ENCODE results near the gene RAB8A.
"Not testable (repeated sequence)": the region's sequence is repeated elsewhere in the genome, so short reads cannot be mapped to it uniquely, and the experiment has no call there.

RAB8A gene

DNA sequence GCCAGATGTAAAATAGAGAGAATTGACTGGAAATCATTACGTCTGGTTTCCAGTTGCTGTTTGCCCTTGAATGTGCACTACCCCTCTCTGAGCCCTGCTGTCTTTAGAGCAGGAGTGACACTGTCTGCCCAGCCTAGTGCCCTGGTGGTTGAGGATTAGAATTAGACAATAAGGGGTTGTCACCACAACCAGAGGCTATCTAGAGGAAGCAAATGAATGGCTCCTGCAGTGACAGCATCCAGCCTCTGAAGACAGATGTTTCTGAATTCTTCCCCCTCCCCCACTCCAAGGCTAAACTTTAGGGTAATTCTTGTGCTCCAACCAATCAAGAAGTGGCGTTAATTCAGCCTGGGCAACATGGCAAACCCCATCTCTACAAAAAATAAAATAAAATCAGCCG, 2.0 kb downstream of the RAB8A start:
- DNase-seq = no peak

DNA sequence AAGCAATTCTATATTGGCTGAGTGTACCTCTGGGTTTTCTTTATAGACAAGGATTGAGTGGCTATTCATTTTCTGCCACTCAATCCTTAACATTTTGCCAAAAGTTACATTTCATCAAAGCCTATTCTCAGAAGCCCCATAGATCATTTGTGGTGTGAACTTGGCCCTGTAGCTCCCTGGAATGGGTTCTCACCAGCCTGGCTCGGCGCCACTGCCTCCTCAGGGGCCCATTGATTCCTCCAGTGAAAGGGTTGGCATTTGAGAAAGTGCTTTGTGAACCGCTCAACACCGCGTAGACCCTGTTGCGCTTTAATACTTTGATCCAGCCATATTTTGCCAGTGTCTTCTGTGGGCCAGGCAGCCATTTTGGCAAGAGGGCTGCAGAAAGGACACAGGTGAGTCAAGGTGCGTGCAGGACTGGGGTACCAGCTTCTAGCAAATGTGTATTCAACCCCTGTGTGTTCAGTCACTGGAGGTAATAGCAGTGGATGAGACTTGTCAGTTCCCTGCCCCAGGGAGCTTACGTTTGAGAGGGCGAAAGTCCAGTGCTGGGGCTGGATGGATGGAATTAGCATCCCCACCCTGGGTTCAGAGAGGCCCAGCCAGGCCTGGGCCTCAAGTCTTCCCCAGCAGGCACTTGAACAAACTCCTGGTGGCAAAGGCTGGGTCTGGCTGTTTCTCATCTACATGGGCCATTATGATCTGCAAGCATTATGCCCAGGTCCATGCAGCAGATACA, 3.8 kb downstream of the RAB8A start:
- no peak for DNase-seq

DNA sequence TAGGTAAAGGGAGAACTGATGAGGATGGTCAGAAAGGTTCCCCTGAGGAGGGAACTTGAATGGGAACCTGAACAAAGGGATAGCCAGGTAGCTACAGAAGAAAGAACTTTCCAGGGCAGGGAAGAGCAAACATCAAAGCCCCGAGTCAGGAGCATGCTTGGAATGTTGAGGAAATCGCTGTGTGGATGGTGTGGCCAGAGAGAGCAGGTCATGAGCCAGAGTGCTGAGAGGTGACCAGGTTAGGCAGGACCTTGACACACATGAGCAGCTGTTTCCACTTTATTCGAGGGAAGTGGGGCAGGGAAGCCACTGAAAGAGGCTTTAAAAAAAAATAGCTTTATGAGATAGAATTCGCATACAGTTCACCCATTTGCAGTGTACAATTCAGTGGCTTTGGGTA, 4.4 kb downstream of the RAB8A start:
- no peak for DNase-seq

GRCh38 chr19:16117594-16118033, 5.9 kb downstream of the RAB8A start:
- DNase-seq = no peak

GRCh38 chr19:16118489-16119033, 6.9 kb downstream of the RAB8A start:
- peak; percentile 81 for DNase-seq

GRCh38 chr19:16119075-16119857, 7.6 kb downstream of the RAB8A start:
- not testable (repeated sequence) for DNase-seq

- DNase-seq = no peak
These were observed 9.5 kb downstream of the RAB8A start for GRCh38 chr19:16121141-16121540.

DNA sequence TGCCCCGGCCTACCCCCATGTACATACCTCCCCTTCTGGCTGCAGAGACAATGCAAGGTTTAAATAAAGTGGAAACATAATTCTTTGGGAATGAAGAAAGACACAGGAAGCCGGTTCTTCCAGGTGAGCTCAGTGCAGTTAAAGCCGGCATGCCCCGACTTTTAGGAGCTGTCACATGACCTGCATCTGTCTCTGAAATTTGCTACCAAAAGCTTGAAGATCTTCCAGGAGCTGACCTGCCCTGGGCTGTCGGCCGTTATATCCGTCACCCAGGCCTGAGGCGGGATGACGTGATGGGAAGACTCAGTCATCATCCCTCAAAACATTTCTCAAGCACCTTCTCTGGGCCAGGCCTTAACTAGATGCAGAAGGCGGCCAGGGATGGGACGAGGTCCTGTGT, 10.3 kb downstream of the RAB8A start:
- DNase-seq = no peak

DNA sequence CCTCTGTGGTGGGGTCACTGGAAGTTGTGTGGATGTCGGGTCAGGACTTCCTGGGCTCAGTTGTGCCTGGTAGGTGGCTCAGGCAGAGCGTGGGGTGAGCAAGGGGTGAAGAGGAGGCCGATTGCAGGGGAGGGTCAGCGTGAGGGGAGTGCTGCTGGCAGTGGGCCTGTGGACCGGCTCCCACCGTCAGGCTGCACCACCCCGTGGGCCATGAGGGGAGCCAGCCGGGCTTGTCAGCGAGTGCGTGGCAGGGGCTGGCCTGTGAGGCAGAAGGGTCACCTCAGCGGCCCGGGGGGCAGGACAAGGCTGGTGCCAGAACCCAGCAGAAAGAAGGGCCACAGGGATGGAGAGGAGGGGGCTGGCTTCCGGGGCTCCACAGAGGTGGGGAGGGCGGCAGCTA, 13.3 kb downstream of the RAB8A start:
- no peak for DNase-seq

GRCh38 chr19:16125737-16126495, 14.2 kb downstream of the RAB8A start:
- no peak for DNase-seq

- no peak for DNase-seq
These were observed 15.4 kb downstream of the RAB8A start for GRCh38 chr19:16127080-16127479.

GRCh38 chr19:16127776-16128371, 16.2 kb downstream of the RAB8A start:
- DNase-seq = no peak

DNA sequence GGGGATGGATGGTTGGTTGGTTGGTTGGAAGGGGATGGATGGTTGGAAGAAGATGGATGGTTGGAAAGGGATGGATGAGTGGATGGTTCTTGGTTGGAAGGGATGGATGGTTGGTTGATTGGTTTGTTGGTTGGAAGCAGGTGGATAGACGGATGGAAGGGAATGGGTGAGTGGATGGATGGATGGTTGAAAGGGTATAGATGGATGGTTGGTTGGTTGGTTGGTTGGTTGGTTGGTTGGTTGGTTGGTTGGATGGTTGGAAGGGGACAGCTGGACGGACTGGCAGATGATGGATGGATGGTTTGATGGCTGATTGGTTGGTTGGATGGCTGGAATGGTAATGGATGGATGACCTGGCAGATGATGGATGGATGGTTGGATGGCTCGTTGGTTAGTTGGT, 20.0 kb downstream of the RAB8A start:
- DNase-seq = no peak

DNA sequence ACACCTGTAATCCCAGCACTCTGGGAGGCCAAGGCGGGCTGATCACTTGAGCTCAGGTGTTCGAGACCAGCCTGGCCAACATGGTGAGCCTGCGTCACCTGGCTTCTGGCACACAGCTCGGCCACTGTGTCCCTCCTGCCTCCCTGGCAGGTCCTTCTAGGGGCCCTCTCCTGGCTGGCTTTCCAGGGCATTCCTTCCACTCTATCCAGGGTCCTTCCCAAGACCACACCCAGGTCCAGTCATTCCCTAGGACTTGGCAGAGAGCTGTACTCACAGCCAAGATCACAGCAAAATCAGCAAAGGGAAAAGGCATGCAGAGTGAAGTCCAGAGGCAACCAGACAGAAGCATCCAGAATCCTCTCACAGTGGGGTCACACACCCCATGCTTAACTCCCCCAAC, 22.1 kb downstream of the RAB8A start:
- DNase-seq = no peak

GRCh38 chr19:16134510-16134909, 22.8 kb downstream of the RAB8A start:
- no peak for DNase-seq

DNA sequence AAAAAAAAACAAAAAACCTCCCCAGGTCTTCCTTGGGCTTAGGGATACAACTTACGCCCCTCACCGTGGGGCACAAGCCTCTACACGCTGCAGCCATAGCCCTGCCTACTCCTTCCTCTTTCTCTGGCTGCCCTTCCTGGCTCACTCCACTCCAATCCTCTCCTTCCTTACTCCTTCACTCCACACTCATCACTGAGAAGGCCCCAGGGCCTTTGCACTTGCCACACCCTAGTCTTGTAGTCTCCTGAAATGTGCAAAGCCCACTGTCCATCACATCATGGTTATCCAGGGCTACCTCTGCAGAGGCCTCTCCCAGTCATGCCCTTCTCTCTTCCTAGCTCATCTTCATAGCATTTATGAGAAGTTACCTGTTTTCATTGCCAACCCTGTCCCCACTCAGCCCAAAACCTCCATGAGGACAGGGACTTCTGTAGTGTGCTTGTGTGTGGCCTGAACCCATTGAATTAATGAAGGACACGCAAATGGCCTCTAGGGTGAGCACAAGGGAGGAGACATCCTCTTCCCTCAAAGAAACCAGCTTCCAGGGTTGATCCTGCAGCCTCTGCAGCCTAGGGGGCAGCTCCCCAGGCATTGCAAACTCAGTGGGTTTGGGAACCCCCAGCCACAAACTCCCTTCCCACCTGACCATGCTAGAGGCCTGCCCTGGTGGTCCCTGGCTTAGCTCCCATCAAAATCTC, 23.9 kb downstream of the RAB8A start:
- no peak for DNase-seq

DNA sequence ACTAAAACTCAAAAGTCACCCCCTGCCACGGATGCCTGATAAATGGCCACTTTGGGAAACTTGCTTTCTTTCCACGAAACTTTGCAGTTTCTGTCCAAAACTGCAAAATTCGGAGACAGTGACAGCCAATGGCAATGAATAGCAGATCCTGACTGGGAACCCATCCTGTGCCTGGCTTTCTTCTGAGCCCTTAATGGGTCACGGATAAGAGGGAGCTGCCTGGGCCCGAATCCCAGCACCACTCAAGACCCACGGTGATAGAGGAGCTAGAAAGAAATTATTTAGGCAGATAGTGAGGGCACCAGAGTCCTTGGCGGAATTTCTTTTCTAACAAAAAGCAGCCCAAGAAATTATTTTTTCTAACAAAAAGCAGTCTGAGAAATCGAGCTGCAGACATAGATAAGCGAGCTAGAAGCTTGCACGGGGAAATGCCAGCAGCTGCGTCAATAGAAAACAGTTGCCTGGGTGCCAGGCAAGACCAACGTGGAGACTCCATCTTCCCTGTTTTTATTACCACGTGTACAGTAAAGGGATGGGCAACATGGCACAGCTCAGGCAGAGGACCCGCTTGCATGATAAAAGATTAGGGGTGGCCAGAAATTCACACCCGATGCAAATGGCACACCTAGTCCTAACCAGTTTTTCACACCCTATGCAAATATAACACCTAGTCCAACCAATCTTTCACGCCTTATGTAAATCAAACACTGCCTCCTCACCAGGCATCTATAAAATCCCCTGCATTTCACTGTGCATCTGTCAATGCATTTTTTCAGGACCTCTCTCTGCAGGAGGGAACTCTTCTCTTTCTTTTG, 24.7 kb downstream of the RAB8A start:
- no peak for DNase-seq

DNA sequence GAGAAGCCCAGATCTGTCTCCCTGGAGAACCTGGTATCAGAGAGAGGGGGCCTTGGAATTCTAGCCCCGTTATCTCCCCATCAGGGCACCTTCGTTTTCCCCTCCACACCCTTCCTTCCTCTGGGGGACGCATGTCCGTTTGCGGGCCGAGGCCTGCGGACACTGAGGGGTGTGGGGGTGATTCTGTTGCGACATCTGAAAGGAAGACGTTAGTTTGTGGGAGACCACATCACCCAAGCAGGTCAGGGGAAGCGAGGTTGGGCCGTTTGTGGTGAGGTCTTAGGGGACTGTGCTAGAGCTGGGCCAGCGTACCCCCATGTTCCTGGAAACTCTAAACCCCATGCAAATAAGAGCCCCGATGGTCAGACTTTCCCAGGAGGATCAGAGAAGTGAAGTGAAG, 28.1 kb downstream of the RAB8A start:
- DNase-seq = no peak

- DNase-seq = no peak
These were observed 29.4 kb downstream of the RAB8A start for GRCh38 chr19:16141043-16141442.

DNA sequence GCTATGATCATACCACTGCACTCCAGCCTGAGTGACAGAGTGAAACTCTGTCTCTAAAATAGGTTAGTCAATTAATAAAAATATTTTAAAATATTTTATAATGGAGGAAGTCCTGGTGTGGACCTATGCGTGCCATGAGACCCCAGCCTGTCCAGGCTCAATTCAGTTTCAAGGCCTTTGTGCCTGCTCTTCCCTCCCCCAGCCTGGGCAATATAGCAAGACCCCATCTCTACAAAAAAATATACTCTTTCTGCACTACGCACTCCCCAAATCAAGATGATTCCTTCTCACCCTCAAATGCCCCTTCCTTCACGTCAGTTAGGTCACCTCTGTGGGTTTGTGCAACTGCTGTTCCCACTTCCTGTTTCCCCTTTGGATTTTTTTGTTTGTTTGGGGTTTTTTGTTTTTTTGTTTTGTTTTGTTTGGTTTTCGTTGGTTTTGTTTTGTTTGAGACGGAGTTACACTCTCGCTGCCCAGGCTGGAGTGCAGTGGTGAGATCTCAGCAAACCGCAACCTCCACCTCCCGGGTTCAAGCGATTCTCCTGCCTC, 30.4 kb downstream of the RAB8A start:
- DNase-seq = no peak

Measured in SIG-M5 (cell line).